ENCODE data around the gene CREB5.

The CREB5 gene

DNA sequence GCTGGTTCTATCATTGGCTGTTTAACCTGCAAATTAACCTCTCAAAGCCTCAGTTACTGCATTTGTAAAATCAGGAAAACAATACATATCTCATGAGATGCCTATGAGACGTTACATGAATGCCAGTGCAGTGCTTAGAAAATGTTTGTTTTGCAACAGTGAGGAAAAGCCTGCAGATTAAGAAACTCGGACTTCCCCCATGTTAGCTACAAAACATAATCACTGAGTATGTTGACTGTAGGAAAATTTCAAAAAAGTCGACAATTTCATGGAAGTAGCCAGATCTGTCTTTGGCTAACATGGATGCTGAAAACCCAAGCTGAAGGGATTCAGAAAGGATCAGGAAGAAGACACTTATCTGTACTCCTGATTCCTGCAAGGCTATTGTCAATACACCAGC, 424.4 kb downstream of the CREB5 start:
- DNase-seq, result no peak

DNA sequence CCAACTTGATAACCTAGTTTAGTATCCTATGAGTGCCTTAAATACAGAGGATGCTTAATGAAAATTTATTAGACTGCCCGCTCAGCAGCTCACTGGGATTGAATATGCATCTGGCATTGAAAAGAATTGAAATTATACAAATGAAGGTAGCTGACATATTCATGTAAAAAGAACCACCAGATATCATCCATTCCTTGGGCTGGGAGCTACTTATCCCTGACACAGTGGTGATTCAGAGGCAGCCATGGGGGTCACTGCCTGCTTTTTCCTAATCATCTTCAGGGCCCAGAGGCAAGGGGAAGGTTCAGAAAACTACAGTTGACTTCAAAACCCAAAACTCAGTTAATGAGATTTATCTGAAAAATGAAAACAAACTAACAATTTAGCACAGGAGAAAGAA, 424.9 kb downstream of the CREB5 start:
- DNase-seq, result no peak

DNA sequence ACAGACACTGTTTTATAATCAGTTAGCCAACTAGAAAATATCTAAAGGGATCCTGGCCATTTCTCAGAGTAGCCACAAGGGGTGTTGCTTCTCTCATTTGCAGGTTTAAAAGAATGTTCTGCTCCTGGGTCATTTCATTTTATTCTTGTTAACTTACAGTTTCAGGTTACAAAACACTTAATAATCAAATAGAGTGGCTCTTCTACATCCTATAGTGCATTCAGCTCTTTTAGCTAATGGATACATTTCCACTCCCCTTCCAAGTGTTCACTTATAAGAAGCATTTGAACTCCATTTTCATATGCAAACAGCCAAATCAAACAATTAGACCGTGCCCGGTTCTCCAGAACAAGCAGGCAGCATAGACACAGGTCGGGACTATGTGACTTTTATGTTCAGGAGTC, 428.3 kb downstream of the CREB5 start:
- DNase-seq, result no peak

DNA sequence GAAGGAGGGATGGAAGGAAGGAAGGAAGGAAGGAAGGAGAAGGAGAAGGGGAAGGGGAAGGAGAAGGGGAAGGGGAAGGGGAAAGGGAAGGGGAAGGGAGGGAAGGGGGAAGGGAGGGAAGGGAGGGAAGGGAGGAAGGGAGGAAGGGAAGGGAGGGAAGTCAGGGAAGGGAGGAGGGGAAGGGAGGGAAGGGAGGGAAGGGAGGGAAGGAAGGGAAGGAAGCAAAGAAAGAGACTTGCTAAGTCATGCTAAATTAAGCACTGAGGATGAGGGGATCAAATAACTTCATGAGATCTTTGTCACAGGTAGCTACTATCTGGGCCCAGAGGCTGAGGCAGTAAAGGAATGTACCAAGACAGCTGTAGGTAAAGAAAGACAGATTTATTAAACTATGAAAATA, 429.4 kb downstream of the CREB5 start:
- no peak for DNase-seq

DNA sequence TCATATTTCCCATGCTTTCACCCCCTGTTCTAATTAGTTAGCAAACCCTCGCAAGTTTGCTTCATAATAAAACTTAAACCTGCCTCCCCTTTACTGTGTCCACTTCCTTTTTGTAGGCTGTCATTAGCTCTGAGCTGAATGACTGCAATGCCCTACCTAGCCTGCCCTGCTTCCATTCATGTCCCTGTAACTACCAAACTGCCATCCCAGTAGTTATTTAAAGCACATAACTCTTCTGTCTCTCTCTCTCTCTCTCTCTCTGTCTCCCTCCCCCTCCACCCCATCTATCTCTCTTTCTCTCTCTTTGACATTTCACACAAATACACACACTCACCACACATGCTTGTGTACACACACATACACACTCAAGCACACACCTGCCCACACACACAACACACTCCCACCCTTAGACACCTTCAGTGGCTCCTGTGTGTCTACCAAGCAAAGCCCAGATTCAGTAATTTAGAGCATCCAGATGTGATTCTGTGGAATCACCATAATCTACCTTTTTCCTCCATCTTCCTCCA, 430.5 kb downstream of the CREB5 start:
- no peak for DNase-seq

DNA sequence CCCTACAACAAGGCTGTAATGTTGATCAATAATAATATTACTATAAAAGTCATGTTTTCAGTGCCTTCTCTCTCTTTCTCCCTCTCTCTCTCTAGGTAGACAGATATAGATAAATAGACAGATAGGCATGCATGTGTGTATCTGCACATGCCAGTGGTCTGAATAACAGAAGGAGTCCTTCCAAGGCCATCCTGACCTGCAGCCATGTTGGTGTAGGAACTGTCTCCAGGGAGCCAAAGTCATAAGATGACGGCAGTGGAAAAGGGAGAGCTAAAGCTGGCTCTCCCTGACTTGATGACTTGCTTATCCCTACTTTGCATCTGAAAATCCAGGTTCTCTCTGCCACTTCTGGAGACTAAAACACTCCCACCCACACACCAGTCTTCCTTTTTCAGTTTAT, 432.8 kb downstream of the CREB5 start:
- DNase-seq, result no peak

DNA sequence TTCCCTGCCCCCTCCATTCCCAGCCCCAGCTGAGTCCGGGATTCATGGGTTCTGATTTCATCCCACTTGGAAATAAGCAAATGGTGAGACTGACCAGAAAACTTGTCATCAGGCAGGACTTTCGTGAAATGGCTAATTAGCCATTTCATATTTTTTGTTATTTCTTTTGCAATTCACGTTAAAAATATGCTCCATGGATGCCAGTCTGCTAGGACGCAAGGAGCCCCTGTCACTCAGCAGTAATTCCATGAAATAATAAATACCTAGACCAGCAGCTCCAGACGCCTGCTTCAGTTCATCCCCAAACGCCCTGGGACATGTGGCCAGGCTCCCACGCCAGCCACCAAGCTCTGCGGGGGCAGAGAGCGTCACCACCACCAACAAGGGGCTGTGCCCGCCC, 434.9 kb downstream of the CREB5 start:
- no peak for DNase-seq

DNA sequence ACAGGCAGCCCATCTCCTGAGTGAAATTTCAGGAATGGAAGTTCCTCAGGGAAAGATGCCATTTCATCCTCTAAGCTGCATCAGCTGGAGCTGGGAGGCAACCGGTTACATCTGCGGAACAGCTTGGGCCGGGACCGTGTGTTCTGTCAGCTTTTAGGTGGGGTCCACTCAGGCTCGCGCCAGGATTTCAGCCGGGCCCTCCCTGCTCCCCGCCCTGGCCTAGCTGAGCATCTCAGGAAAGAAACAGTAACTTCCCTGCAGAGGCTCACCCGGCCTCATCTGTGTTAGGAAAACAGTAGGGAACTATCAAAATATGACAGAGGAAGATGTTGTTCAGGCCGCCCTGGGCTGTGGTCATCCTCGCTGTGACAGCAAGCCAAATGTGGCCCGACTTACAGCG, 435.4 kb downstream of the CREB5 start:
- peak; percentile 47 for DNase-seq

DNA sequence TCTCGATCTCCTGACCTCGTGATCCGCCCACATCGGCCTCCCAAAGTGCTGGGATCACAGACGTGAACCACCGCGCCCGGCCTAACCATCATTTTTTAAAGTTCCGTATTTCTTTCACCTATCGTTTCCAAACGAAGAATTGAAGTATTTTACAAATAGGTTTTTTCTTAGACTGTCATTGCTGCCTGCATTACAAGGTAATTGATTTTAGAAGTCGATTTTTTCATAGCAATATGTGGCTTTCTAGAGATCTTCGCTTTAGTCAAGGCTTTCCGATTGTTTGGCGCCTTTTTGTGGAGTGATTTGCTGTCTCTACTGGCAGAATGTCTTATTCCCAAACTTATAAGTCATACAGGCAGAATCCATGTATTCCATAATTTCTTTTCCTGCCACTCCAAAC, 436.6 kb downstream of the CREB5 start:
- no peak for DNase-seq

DNA sequence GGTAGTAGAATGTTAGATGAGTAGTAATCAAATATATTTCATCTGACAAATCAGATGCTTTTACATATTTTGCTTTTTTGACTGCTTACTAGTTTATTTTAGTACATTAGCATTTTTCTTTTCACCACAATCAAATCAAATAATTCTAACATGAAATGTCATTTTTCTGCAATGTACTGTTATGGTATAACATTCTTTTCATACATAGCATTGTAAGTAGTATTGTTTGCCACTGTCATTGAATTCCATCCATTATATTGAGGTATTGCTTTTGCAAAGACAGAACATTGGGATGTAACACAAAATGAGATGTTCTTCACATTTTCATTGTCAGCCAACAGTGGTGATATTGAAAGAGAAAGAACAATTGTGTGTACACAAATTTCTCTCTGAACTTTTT, 438.4 kb downstream of the CREB5 start:
- DNase-seq, result no peak

DNA sequence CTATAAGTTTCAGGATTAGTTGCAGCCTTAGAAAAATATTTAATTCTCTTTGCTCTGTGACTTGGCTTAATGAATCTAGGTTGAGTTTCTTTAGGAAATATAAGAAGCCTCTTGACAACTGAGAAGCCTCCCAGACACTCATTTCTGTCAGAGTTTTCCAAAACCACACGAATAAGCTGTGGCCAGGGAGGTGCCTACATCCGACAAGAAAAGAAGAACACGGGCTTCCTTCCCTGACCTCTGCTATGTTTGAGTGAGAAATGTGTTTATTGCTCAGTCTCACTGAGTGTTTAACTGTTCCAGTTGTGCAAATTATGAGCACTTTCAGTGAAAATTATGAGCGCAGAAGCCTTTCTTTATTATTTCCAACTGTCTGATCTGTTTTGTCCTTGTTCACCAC, 440.8 kb downstream of the CREB5 start:
- no peak for DNase-seq

DNA sequence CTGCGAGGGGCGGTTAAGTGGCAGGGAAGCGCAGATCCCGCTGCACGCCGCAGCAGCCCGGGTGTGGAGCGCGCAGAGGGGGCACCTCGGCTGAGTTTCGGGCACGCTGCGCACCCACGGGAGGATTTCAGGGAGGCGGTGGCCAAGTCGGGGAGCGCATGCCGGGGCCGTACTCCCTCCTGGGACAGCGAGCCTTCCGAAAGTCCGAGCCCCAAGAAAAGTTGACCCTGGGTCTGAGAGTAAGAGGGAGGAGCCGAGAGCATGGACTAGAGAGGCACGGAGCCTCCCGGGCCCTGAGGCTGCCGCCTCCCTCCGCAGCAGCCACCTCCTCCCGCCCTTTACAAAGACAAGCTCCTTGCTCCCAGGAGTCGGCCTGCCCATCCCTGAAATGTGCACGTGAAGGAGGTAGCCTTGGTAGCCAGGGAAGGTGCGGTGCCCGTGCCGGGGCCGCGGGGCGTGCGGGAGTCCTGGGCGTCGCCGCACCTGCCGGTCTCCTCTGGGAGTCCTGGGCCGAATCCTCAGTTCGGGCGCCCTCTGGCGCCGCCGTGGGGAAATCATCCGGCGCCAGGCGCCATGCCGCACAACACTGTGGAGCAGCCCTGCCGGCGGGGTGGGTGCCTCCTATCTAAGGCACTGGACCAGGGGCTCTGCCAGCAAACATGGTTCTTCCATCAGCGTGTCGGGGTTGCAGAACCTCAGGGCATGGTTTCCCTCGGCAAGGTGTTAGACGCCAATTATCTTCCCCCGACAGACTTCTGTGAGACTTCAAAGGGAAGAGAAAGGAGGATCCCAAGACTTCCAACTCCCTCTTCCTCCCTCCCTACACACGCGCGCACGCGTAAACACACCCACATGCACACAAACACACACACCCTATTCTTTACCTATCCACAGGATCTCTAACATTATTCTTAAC, 441.8 kb downstream of the CREB5 start:
- peak; percentile 86 for DNase-seq

DNA sequence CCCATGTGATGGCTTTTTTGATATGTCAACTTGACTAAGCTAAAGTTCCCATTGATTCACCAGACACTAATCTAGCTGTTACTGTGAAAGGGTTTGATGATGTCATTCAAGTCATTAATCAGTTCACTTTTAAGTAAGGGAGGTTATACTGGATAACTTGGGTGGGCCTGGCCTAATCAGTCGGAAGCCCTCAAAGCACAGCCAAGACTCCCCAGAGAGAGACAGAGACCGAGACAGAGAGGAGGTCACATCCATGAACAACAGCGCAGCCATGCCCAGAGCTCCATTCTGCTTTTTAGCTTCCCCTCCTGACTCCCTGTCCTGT, 442.4 kb downstream of the CREB5 start:
- no peak for DNase-seq

DNA sequence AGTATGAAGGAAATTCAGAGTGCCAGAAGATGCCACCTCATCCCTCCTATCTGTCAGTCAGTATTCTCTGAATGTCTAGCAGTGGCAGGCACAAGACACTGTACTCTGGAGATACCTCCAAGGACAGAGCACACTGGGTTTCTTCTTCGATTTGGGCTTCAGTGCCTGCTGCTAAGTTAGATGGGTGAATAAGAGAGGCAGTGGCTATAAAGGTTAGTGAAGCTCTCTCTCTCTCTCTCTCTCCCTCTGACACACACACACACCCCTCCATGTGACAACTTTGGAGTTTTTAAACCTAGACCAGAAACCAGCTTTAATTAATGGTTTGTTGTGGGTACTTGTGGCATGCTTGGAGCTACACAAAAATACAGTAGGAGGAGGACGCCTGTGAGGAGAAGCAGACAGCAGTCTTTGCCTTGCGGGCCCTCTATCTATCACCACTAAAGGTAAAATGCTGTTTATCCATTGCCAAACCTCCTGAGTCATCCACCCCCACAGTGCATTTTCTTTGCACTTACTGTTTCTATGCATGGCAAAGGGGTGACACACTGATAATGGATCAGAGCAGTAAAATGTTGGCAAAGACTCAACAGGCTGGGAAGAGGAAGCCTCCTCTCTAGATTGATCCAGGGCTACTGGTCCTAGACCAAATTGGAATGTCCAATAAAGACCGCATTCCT, 443.4 kb downstream of the CREB5 start:
- no peak for DNase-seq

DNA sequence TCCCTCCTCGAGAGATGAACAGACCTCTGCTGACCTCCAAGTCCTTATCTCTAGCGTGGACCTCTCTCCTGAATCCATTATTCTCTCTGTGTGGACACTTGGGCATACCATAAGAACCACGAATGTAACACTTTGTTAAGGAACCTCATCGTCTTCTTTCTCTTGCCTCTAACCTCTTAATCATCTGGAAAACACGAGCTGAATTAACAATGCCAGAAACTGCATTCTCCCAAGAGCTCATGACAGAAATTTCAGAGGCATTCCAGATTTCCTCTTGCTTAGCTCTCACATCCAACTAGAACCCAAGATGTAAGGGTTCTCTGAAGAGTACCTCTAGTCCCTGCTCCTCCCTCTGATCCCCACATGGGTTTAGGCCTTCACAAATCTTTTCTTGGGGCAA, 444.3 kb downstream of the CREB5 start:
- DNase-seq, result no peak

DNA sequence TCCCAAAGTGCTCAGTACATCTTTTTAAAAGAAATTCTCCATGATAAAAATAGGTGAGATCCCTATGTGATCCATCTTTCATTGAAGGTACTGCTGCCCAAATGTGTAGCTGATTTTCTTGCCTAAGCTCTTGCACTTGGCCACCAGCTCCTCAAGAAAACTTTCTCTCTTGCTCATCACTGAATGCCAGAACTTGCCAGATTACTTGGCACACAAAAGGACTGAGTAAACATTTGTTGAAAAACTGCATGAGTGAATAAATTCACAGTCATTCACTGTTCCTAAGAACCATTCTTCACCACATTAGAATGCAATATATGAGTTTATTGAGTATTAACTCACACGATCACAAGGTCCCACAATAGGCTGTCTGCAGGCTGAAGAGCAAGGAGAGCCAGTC, 445.9 kb downstream of the CREB5 start:
- no peak for DNase-seq

DNA sequence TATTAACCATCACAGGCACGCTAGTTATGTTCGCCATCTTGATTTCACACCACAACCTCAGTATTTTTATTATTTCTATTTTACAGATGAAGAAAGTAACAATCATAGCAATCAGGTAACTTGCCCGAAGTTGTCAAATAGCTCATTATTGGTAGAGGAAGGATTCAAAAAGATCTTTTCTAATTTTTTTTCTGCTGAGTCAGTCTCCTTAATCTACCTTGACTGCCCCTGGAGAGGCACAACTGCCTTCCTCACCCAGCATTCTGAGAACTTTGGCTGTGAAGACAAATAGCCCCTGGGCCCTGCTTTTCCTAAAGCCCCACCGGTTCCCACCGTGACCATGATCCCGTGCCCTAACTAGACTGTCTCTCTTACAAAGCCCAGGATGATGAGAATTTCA, 446.6 kb downstream of the CREB5 start:
- DNase-seq, result no peak

DNA sequence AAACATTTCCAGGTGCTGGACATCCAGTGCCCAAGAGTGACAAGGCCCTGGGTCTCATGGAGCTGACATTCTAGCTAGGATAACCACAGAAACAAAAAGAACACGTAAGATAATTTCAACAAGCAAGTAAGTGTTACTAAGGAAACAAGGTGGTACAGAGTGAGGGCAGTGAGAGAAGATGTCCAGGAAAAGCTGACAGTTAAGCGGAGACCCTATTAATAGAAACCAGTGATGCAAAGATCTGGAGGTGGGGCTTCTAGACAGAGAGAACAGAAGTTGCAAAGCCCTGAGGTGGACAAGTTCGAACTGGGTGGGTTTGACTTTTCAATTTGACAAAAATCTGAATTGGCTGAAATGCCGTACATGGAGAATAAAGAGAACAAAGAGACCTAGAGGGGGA, 449.5 kb downstream of the CREB5 start:
- no peak for DNase-seq

DNA sequence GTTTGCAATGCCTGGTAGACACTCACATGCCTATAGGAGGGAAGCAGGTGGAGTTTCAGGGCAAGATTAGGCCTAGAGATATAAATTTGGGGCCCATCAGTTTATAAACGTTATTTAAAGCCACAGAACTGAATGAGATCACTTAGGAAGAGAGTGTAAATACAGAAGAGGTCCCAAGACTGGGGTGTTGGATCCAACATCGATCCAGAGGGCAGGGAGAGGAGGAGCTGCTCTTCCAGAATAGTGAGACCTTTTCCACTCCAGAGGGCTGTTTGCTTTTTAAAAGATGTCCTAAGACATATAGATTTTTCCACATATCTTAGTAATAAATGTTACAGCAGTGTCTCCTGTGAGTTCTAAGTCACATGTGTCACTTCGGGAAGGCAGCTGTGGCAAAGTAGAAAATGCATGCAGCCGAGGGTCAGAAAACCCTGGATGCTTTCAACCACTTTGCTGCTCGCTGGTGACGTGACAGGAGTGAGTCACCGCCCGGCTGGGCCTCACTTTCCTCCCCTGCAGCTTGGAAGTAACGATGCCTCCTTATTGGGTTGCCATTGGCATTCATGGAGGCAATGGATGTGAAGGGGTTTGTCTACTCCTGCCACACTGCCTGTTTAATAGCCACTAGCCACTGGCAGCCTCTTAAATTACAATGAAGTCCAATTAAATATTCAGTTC, 450.4 kb downstream of the CREB5 start:
- no peak for DNase-seq

DNA sequence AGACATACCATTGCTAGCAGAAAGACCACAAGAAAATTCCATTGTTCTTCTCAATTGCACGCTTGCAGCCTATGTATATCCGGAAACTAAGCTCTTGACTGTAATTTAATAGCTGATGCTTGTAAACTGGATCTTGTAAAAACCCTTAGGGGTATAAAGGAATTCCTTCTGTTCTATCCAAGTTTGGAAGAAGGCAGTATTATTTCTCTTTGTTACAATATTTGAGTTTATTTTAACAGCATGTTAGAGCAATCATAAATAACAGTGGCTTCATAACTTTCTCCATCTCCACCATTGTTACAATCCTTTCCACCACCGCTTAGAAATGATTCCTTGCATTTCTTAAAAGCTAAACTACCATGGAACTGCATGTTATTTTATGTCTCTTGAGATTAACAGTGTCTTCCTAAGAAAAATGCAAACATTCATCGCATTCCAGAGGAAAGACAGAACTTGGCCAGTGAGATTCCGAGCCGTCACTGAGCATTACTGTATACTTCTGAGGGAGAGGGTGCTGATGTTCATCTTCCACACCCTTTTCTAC, 453.4 kb downstream of the CREB5 start:
- DNase-seq, result peak; percentile 32

DNA sequence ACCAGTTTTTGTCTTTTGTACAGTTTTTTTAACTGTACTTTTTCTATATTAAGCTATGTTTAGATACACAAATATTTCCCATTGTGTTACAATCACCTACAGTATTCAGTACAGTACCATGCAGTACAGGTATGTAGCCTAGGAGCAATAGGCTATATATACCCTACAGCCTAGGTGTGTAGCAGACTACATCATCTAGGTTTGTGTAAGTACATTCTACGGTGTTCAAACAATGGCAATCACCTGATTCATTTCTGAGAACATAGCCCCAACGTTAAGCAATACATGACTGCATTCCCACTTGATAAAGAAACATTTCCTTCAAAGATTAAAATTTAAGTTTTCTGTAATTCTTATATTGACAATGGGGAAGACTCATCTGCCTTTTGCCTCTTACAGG, 456.4 kb downstream of the CREB5 start:
- DNase-seq, result no peak

DNA sequence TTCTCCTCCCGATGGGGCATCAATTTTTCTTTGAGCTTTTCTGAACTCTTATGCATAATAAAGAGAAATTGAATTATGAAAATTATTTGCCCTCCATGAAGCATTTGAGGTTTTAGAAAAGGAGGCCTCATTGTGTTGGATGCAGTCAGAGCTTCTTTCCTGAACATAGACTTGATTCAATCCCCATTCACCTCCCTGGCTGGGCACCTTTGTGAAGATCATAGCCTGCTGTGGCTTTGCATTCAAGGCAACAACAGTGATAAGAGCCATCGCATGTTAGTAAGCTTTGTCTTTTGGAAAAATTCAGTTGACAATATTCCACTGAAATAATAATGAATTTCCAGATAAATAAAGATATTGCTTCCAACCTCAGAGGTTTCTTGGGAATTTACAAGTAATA, 458.8 kb downstream of the CREB5 start:
- no peak for DNase-seq

DNA sequence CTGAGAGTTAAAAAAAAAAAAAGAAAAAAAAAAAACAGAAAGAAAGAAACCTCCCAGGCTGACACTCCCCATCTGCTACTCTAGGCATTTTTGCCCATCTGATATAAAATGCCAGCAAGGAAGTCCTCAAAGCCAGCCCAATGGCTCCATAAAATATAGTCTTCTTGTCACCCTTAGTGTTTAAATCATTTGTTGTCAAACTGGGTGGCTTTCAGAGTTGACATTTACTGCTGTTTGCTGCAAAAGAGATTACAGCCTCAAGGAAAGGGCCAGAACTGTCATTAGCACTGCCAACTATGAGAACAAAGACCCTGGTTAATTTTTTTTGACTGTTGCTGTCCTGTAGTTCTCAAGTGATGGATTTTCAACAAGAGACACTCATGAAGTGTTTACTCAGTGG, 459.3 kb downstream of the CREB5 start:
- no peak for DNase-seq

DNA sequence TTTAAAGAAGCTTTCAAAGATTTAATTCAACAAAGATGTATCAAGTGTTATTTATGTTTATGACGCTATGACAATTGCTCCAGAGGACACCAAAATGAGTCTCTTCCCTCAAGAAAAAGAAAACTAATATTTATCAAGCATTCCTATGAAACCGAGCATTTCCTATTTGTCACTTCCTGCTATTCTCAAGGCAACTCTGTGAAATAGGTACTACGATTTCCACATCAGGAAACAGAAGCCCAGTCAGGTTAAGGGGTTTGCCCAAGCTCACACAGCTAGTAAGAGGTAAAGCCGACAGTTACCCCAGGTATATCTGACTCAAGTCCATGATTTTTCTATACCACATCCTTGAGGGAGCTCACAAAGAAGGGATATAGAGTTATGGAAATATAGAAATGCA, 459.9 kb downstream of the CREB5 start:
- no peak for DNase-seq

All from right hindlimb (tissue), 1 donor.